ENCODE measurements around the gene MDM2.
A peak's percentile ranks its signal among the peaks of the same experiment; 100 is the strongest.

The MDM2 gene

DNA sequence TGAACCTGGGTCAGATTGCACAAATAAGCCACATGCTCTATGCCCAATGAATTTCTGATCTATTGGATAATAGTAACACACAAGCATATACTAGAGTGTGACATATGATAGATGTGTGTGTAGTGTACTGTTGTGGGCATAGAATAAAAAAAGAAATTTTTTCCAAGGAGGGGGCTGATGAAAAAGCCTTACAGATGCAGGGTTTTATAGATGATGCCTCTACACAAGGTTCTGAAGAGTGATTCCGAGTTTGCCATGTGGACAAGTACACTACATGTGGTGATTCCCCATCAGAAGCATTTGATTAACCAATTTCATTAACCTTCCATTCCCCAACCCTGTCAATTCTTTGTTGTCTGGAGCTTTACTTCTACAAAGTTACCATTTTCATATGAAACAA is 79.7 kb downstream of the MDM2 start:
- H3K27me3 ChIP-seq (ENCODE audit: control insufficient read depth, low read length) = no peaks in the 10 kb centered on the region
- H3K4me1 ChIP-seq (ENCODE audit: control insufficient read depth, low read length) = peaks cover 100% of the 10 kb centered on the region
- H3K36me3 ChIP-seq (ENCODE audit: control insufficient read depth, low read length) = peaks cover 16% of the 10 kb centered on the region
- peak overlapping the region; percentile 14; the same call in 1 of the 2 replicates for H3K4me3 ChIP-seq (ENCODE audit: low read length)
- H3K27ac ChIP-seq (ENCODE audit: low read depth, low read length) = peak overlapping the region; percentile 87
- H3K9me3 ChIP-seq (ENCODE audit: control insufficient read depth, insufficient read depth, low read length) = no peaks in the 10 kb centered on the region
- peak overlapping the region; percentile 62 for H3K4me2 ChIP-seq (ENCODE audit: low read length)
- peaks cover 33% of the 10 kb centered on the region for H3F3A ChIP-seq (ENCODE audit: control insufficient read depth, insufficient read depth)
- H3K79me2 ChIP-seq (ENCODE audit: control insufficient read depth, low read length) = peaks cover 55% of the 10 kb centered on the region
- no peaks in the 10 kb centered on the region for H3K9me2 ChIP-seq (replicated peaks; ENCODE audit: control insufficient read depth, low read length)
- no peaks in the 10 kb centered on the region for H4K20me1 ChIP-seq (ENCODE audit: control insufficient read depth, insufficient read depth, low read depth, low read length)
- no peak for TF ChIP-seq EZH2phosphoT487 (IDR thresholded peaks at IDR 0.05; ENCODE audit: borderline replicate concordance, low read length)
- TF ChIP-seq, protein P1, sequence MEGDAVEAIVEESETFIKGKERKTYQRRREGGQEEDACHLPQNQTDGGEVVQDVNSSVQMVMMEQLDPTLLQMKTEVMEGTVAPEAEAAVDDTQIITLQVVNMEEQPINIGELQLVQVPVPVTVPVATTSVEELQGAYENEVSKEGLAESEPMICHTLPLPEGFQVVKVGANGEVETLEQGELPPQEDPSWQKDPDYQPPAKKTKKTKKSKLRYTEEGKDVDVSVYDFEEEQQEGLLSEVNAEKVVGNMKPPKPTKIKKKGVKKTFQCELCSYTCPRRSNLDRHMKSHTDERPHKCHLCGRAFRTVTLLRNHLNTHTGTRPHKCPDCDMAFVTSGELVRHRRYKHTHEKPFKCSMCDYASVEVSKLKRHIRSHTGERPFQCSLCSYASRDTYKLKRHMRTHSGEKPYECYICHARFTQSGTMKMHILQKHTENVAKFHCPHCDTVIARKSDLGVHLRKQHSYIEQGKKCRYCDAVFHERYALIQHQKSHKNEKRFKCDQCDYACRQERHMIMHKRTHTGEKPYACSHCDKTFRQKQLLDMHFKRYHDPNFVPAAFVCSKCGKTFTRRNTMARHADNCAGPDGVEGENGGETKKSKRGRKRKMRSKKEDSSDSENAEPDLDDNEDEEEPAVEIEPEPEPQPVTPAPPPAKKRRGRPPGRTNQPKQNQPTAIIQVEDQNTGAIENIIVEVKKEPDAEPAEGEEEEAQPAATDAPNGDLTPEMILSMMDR (IDR thresholded peaks at IDR 0.05; ENCODE audit: low read depth, low read length, poor library complexity, severe bottlenecking) = no peak

DNA sequence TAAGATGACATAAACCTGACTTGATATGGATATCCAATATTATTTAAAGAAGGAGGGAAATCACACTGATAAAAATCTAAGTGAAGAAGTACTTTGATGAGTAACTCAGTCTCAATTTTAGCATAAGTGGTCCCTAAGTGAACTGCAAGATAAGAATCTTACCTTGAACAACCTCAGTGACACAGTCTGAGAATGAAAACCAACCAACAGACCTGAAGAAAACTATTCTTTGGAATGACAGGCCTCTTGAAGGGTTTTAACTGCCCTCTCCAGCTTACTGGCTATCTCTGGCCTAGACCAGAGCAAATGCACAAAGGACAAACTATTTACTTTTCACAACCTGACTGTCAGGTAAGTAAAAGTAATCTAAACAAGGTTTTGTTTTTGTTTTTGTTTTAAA is 80.3 kb downstream of the MDM2 start:
- TF ChIP-seq, protein P1 (IDR thresholded peaks at IDR 0.05; ENCODE audit: low read depth, low read length, poor library complexity, severe bottlenecking) = no peak
- no peak for TF ChIP-seq EZH2phosphoT487 (IDR thresholded peaks at IDR 0.05; ENCODE audit: borderline replicate concordance, low read length)
- H3K9me3 ChIP-seq (ENCODE audit: control insufficient read depth, insufficient read depth, low read length) = no peaks in the 10 kb centered on the region
- peaks cover 28% of the 10 kb centered on the region for H3F3A ChIP-seq (ENCODE audit: control insufficient read depth, insufficient read depth)
- peak overlapping the region; percentile 62 for H3K4me2 ChIP-seq (ENCODE audit: low read length)
- no peaks in the 10 kb centered on the region for H3K9me2 ChIP-seq (replicated peaks; ENCODE audit: control insufficient read depth, low read length)
- H3K27me3 ChIP-seq (ENCODE audit: control insufficient read depth, low read length) = no peaks in the 10 kb centered on the region
- peaks cover 16% of the 10 kb centered on the region for H3K36me3 ChIP-seq (ENCODE audit: control insufficient read depth, low read length)
- H4K20me1 ChIP-seq (ENCODE audit: control insufficient read depth, insufficient read depth, low read depth, low read length) = no peaks in the 10 kb centered on the region
- peak overlapping the region; percentile 44 for H3K4me3 ChIP-seq (ENCODE audit: low read length)
- peaks cover 100% of the 10 kb centered on the region for H3K4me1 ChIP-seq (ENCODE audit: control insufficient read depth, low read length)
- H3K27ac ChIP-seq (ENCODE audit: low read depth, low read length) = peak overlapping the region; percentile 87
- peaks cover 55% of the 10 kb centered on the region for H3K79me2 ChIP-seq (ENCODE audit: control insufficient read depth, low read length)

- Histone ChIP-seq H3K27me3 (ENCODE audit: control insufficient read depth, low read length) (no peaks in the 10 kb centered on the region), H3K9me3 (ENCODE audit: control insufficient read depth, insufficient read depth, low read length) (no peaks in the 10 kb centered on the region), H3F3A (ENCODE audit: control insufficient read depth, insufficient read depth) (peaks cover 16% of the 10 kb centered on the region), H3K9me2 (replicated peaks; ENCODE audit: control insufficient read depth, low read length) (no peaks in the 10 kb centered on the region), H3K79me2 (ENCODE audit: control insufficient read depth, low read length) (peaks cover 49% of the 10 kb centered on the region), H4K20me1 (ENCODE audit: control insufficient read depth, insufficient read depth, low read depth, low read length) (no peaks in the 10 kb centered on the region), H3K4me3 (ENCODE audit: low read length) (peak overlapping the region; percentile 23), H3K27ac (ENCODE audit: low read depth, low read length) (peak overlapping the region; percentile 87), H3K4me1 (ENCODE audit: control insufficient read depth, low read length) (peaks cover 100% of the 10 kb centered on the region), H3K36me3 (ENCODE audit: control insufficient read depth, low read length) (peaks cover 20% of the 10 kb centered on the region), H3K4me2 (ENCODE audit: low read length) (peak overlapping the region; percentile 62)
- TF ChIP-seq, protein P1 (IDR thresholded peaks at IDR 0.05; ENCODE audit: low read depth, low read length, poor library complexity, severe bottlenecking) = no peak
- no peak for TF ChIP-seq EZH2phosphoT487 (IDR thresholded peaks at IDR 0.05; ENCODE audit: borderline replicate concordance, low read length)
These were observed 82.7 kb downstream of the MDM2 start for GRCh38 chr12:68890701-68891113.
